ENCODE results near the gene NEUROD1. TPM values are rescaled to one million over a fixed set of nuclear protein-coding genes. Genes with fewer than 3 reads are reported as not detected.

NEUROD1 gene
- total and polyA plus RNA-seq, 3 experiments from 2014 or later, result not detected

GRCh38 chr2:181660181-181660580 lies 20.1 kb downstream of the NEUROD1 start:
- Histone ChIP-seq H3K9me3 (ENCODE audit: low read length) (no peaks in the 10 kb centered on the region), H3K36me3 (ENCODE audit: insufficient read depth, low read length) (no peaks in the 10 kb centered on the region), H3K4me3 (ENCODE audit: low read length) (no peak overlapping the region), H3K27ac (ENCODE audit: low read depth, low read length) (no peak overlapping the region), H3K27me3 (ENCODE audit: insufficient read depth, low read length, poor library complexity, severe bottlenecking) (peaks cover 7% of the 10 kb centered on the region), H3K4me1 (ENCODE audit: insufficient read depth, low read length) (peaks cover 3% of the 10 kb centered on the region)
- no peak overlapping the region for H3K4me3 Mint-ChIP-seq
- peaks cover 32 to 49% of the 10 kb centered on the region in 2 donors for H3K27me3 Mint-ChIP-seq
- ChIA-PET POLR2A (no interaction called here), CTCF (no interaction called here)
- H3K4me1 Mint-ChIP-seq, result peaks cover 7 to 12% (median 12%) of the 10 kb centered on the region in 3 donors
- no peaks in the 10 kb centered on the region for H3K9me3 Mint-ChIP-seq
- DNase-seq, result no peak
- H3K36me3 Mint-ChIP-seq, result no peaks in the 10 kb centered on the region
- no peak overlapping the region for H3K27ac Mint-ChIP-seq

- Mint-ChIP-seq H3K27me3 (peaks cover 39 to 60% of the 10 kb centered on the region in 2 donors), H3K4me1 (peaks cover 7 to 12% (median 12%) of the 10 kb centered on the region in 3 donors), H3K4me3 (no peak overlapping the region), H3K9me3 (no peaks in the 10 kb centered on the region), H3K36me3 (no peaks in the 10 kb centered on the region), H3K27ac (no peak overlapping the region)
- DNase-seq, result no peak
- POLR2A ChIA-PET, result no interaction called here
- Histone ChIP-seq H3K27ac (ENCODE audit: low read depth, low read length) (no peak overlapping the region), H3K36me3 (ENCODE audit: insufficient read depth, low read length) (no peaks in the 10 kb centered on the region), H3K4me3 (ENCODE audit: low read length) (no peak overlapping the region), H3K27me3 (ENCODE audit: insufficient read depth, low read length, poor library complexity, severe bottlenecking) (peaks cover 7% of the 10 kb centered on the region), H3K4me1 (ENCODE audit: insufficient read depth, low read length) (peaks cover 3% of the 10 kb centered on the region), H3K9me3 (ENCODE audit: low read length) (no peaks in the 10 kb centered on the region)
- CTCF ChIA-PET, result no interaction called here
Measured at GRCh38 chr2:181658444-181658843, 21.9 kb downstream of the NEUROD1 start.

DNA sequence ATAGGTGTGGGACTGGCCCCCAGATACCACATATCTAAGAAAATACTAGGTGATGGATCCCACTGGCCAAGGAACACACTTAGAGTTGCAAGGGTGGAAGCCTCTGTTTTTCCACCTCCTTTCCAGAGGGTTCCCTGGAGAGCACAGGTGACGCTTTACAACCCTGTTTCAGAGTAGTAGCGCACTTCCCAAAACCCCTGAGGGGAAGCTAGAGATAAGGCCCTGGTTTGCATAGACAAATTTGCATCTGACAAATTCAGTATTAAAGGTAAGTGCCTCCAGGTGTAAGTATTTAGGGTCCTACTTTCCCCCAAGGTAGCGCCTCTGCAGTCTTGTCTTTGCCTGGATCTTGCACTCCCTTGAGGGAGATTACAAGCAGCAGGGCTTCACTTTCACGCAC lies 22.9 kb downstream of the NEUROD1 start:
- Histone ChIP-seq H3K27ac (ENCODE audit: low read depth, low read length) (no peak overlapping the region), H3K4me1 (ENCODE audit: insufficient read depth, low read length) (peaks cover 3% of the 10 kb centered on the region), H3K36me3 (ENCODE audit: insufficient read depth, low read length) (no peaks in the 10 kb centered on the region), H3K4me3 (ENCODE audit: low read length) (no peak overlapping the region), H3K9me3 (ENCODE audit: low read length) (no peaks in the 10 kb centered on the region), H3K27me3 (ENCODE audit: insufficient read depth, low read length, poor library complexity, severe bottlenecking) (peaks cover 7% of the 10 kb centered on the region)
- Mint-ChIP-seq H3K27me3 (peaks cover 42 to 67% of the 10 kb centered on the region in 2 donors), H3K4me3 (peak overlapping the region; percentile 40 to 79 (median 73)), H3K36me3 (no peaks in the 10 kb centered on the region), H3K9me3 (no peaks in the 10 kb centered on the region), H3K4me1 (peaks cover 7 to 12% (median 12%) of the 10 kb centered on the region in 3 donors), H3K27ac (no peak overlapping the region)
- ChIA-PET POLR2A (no interaction called here), CTCF (interaction anchor here (0.7 kb wide), 1 partner anchor 316 kb away, joined by 4 read pairs; no protein-coding TSS in a partner anchor)
- no peak for DNase-seq

GRCh38 chr2:181656450-181657291 lies 23.6 kb downstream of the NEUROD1 start, which contains the start of gene CERKL:
TSS of gene CERKL (minus strand) at chr2:181657105. CDS start at chr2:181657006, 99 bp downstream.
- H3K27ac Mint-ChIP-seq, result no peak within 1 kb of the TSS

DNA sequence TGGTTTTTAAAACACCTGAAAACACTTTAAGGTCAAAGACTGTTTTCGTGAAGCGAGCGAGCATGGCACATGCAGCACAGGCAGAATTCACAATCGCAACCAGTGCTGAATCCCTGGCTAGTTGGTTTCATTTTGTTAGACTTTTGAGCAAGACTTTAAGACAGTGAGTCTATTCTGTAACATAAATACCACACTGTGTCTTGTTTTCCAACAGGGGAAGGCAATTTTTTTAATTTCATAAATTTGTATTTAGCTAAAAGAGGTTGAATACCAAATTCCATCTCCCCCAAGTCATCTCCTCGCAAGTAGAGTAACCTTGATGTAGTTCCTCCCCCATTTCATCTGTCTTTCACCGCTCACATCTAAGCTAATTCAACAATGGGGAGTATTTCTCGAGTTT lies 24.8 kb downstream of the NEUROD1 start:
- H3K9me3 ChIP-seq (ENCODE audit: low read length), result no peaks in the 10 kb centered on the region
- no peaks in the 10 kb centered on the region for H3K36me3 Mint-ChIP-seq
- no peaks in the 10 kb centered on the region for H3K36me3 ChIP-seq (ENCODE audit: insufficient read depth, low read length)
- H3K4me3 Mint-ChIP-seq, result no peak overlapping the region
- no peak for DNase-seq
- peaks cover 38 to 78% of the 10 kb centered on the region in 2 donors for H3K27me3 Mint-ChIP-seq
- ChIA-PET CTCF (no interaction called here), POLR2A (no interaction called here)
- no peak overlapping the region for H3K4me3 ChIP-seq (ENCODE audit: low read length)
- peaks cover 7% of the 10 kb centered on the region for H3K27me3 ChIP-seq (ENCODE audit: insufficient read depth, low read length, poor library complexity, severe bottlenecking)
- no peak overlapping the region for H3K27ac ChIP-seq (ENCODE audit: low read depth, low read length)
- no peak overlapping the region for H3K27ac Mint-ChIP-seq
- no peaks in the 10 kb centered on the region for H3K9me3 Mint-ChIP-seq
- peaks cover 7 to 12% (median 12%) of the 10 kb centered on the region in 3 donors for H3K4me1 Mint-ChIP-seq
- peaks cover 3% of the 10 kb centered on the region for H3K4me1 ChIP-seq (ENCODE audit: insufficient read depth, low read length)

More at GRCh38 chr2:181656450-181657291, 23.6 kb downstream of the NEUROD1 start, which contains the start of gene CERKL:
- Histone ChIP-seq H3K27me3 (ENCODE audit: insufficient read depth, low read length, poor library complexity, severe bottlenecking) (peaks cover 7% of the 10 kb centered on the region), H3K4me3 (ENCODE audit: low read length) (no peak within 1 kb of the TSS), H3K27ac (ENCODE audit: low read depth, low read length) (no peak within 1 kb of the TSS), H3K36me3 (ENCODE audit: insufficient read depth, low read length) (no peaks in the 10 kb centered on the region), H3K4me1 (ENCODE audit: insufficient read depth, low read length) (peaks cover 3% of the 10 kb centered on the region), H3K9me3 (ENCODE audit: low read length) (no peaks in the 10 kb centered on the region)
- ChIA-PET POLR2A (no interaction called here), CTCF (interaction anchor here (1.0 kb wide), 1 partner anchor 25 kb away, joined by 3 read pairs; no protein-coding TSS in a partner anchor)
- H3K4me3 Mint-ChIP-seq, result peak within 1 kb of the TSS; percentile 40 to 84 (median 74)
- DNase-seq, result peak in 1 of 5 donors; percentile 2
- peaks cover 7 to 12% (median 12%) of the 10 kb centered on the region in 3 donors for H3K4me1 Mint-ChIP-seq
- no peaks in the 10 kb centered on the region for H3K36me3 Mint-ChIP-seq
- no peaks in the 10 kb centered on the region for H3K9me3 Mint-ChIP-seq
- peaks cover 39 to 74% of the 10 kb centered on the region in 2 donors for H3K27me3 Mint-ChIP-seq

GRCh38 chr2:181649436-181649979 lies 30.8 kb downstream of the NEUROD1 start:
- H3K36me3 ChIP-seq (ENCODE audit: insufficient read depth, low read length), result no peaks in the 10 kb centered on the region
- POLR2A ChIA-PET, result no interaction called here
- no peak overlapping the region for H3K4me3 ChIP-seq (ENCODE audit: low read length)
- no peak overlapping the region for H3K4me3 Mint-ChIP-seq
- no peaks in the 10 kb centered on the region for H3K4me1 Mint-ChIP-seq
- no peak for DNase-seq
- peaks cover 0 to 4% (median 0%) of the 10 kb centered on the region in 5 donors for H3K9me3 Mint-ChIP-seq
- no peaks in the 10 kb centered on the region for H3K4me1 ChIP-seq (ENCODE audit: insufficient read depth, low read length)
- peaks cover 7% of the 10 kb centered on the region for H3K27me3 ChIP-seq (ENCODE audit: insufficient read depth, low read length, poor library complexity, severe bottlenecking)
- no peak overlapping the region for H3K27ac ChIP-seq (ENCODE audit: low read depth, low read length)
- H3K9me3 ChIP-seq (ENCODE audit: low read length), result no peaks in the 10 kb centered on the region
- H3K27ac Mint-ChIP-seq, result no peak overlapping the region
- CTCF ChIA-PET, result no interaction called here
- peaks cover 13 to 75% of the 10 kb centered on the region in 2 donors for H3K27me3 Mint-ChIP-seq
- H3K36me3 Mint-ChIP-seq, result no peaks in the 10 kb centered on the region

GRCh38 chr2:181648478-181649155 lies 31.7 kb downstream of the NEUROD1 start:
- no peak for DNase-seq
- ChIA-PET CTCF (no interaction called here), POLR2A (no interaction called here)
- Mint-ChIP-seq H3K27ac (no peak overlapping the region), H3K36me3 (no peaks in the 10 kb centered on the region), H3K4me1 (no peaks in the 10 kb centered on the region), H3K9me3 (peaks cover 0 to 4% (median 0%) of the 10 kb centered on the region in 5 donors), H3K4me3 (no peak overlapping the region), H3K27me3 (peaks cover 11 to 81% of the 10 kb centered on the region in 2 donors)
- no peaks in the 10 kb centered on the region for H3K4me1 ChIP-seq (ENCODE audit: insufficient read depth, low read length)
- H3K4me3 ChIP-seq (ENCODE audit: low read length), result no peak overlapping the region
- H3K36me3 ChIP-seq (ENCODE audit: insufficient read depth, low read length), result no peaks in the 10 kb centered on the region
- no peaks in the 10 kb centered on the region for H3K9me3 ChIP-seq (ENCODE audit: low read length)
- H3K27ac ChIP-seq (ENCODE audit: low read depth, low read length), result no peak overlapping the region
- peaks cover 7% of the 10 kb centered on the region for H3K27me3 ChIP-seq (ENCODE audit: insufficient read depth, low read length, poor library complexity, severe bottlenecking)
